ENCODE measurements around the gene MMAB. TPM values are rescaled to one million over a fixed set of nuclear protein-coding genes. Genes with fewer than 3 reads are reported as not detected.

Gene MMAB
- total RNA-seq, 2 donors from 2014 or later: 23.1 to 79.2 TPM

DNA sequence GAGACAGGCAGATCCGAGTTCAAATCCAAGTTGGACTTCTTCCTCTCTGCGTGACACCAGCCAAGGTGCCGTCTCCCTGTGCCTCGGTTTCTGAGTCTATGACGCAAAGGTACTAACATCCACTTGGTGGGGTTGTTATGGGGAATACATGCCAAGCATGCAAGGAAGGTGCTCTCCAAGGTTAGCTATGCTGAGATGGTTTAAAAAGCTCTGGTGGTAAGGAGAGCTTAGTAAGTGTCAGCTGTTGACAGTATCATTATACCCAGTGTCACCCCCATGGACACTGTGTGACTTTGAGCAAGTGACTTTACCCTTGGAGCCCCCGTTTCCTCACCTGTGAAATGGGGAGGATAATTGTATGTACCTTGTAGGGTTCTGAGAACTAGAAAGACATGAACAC, 22.2 kb downstream of the MMAB start:
- Histone ChIP-seq H3K4me3 (no peak overlapping the region), H3K9me3 (no peaks in the 10 kb centered on the region), H3K4me1 (replicated peaks) (no peaks in the 10 kb centered on the region), H3K27ac (no peak overlapping the region), H3K27me3 (replicated peaks; ENCODE audit: insufficient read depth) (no peaks in the 10 kb centered on the region), H3K36me3 (no peaks in the 10 kb centered on the region)
- TF ChIP-seq POLR2AphosphoS5 (IDR thresholded peaks at IDR 0.05): no peak
- TF ChIP-seq, protein P1, sequence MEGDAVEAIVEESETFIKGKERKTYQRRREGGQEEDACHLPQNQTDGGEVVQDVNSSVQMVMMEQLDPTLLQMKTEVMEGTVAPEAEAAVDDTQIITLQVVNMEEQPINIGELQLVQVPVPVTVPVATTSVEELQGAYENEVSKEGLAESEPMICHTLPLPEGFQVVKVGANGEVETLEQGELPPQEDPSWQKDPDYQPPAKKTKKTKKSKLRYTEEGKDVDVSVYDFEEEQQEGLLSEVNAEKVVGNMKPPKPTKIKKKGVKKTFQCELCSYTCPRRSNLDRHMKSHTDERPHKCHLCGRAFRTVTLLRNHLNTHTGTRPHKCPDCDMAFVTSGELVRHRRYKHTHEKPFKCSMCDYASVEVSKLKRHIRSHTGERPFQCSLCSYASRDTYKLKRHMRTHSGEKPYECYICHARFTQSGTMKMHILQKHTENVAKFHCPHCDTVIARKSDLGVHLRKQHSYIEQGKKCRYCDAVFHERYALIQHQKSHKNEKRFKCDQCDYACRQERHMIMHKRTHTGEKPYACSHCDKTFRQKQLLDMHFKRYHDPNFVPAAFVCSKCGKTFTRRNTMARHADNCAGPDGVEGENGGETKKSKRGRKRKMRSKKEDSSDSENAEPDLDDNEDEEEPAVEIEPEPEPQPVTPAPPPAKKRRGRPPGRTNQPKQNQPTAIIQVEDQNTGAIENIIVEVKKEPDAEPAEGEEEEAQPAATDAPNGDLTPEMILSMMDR (IDR thresholded peaks at IDR 0.05): no peak
- TF ChIP-seq POLR2A (IDR thresholded peaks at IDR 0.05): no peak
- WGBS: 94% methylated on average over 6 of the region's 6 CpGs
- DNase-seq (ENCODE audit: low spot score): no peak
- intact Hi-C loops (cut with DNase I): no loop called here

DNA sequence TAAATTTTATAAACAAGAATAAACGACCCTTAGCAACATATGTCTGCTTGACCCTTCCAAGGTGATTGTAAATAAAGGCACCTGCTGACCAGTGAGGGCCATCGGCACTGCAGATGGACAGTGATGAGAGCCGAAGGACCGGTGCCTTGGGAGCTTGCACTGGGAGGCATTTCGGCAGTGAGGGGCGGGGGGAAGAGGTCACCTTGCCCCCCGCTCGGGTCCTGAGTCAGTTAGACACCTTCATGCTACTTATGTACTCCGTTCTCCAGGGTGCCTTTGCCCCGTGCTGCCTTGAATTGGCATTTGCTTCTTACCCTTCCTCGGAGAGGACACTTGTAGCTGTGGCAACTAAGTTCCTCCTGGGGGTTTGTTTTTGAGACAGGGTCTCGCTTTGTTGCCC, 23.0 kb downstream of the MMAB start:
- Histone ChIP-seq H3K4me3 (no peak overlapping the region), H3K36me3 (no peaks in the 10 kb centered on the region), H3K27ac (no peak overlapping the region), H3K27me3 (replicated peaks; ENCODE audit: insufficient read depth) (no peaks in the 10 kb centered on the region), H3K4me1 (replicated peaks) (no peaks in the 10 kb centered on the region), H3K9me3 (no peaks in the 10 kb centered on the region)
- 65% methylated on average over 12 of the region's 12 CpGs for WGBS
- TF ChIP-seq, protein P1 (IDR thresholded peaks at IDR 0.05): no peak
- no peak for TF ChIP-seq POLR2A (IDR thresholded peaks at IDR 0.05)
- intact Hi-C loops (cut with DNase I): no loop called here
- DNase-seq (ENCODE audit: low spot score): no peak

DNA sequence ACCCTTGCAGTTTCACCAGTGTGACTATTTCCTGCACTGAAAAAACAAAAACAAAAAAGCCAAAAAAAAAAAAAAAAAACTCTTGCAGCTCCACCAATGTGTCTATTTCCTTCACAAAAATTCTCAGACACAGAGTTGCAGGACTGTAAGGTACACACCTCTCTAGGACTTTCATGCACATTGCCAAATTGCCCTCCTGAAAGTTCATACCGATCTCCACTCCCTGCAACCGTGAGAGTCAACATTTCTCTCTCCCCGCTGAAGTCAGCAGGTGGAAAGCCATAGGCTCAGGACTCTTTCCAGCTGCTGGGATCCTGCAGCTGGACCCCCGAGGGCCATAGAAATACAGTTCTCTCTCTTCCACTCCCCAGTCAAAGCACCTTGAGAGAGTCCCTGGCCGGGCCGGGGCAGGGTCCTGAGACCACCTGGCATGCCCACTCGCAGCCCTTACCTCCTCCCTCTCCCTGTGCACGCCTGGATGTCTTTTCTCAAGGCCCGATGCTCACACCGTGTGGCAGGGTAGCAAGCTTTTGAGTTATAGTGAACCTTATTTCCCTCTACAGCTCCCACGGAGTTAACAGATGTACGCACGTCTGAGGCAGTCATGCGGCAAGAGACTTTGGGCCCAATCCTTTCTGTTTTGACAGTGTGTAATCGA, 23.6 kb downstream of the MMAB start:
- DNase-seq (ENCODE audit: low spot score): no peak
- Histone ChIP-seq H3K9me3 (no peaks in the 10 kb centered on the region), H3K36me3 (no peaks in the 10 kb centered on the region), H3K27me3 (replicated peaks; ENCODE audit: insufficient read depth) (no peaks in the 10 kb centered on the region), H3K4me3 (no peak overlapping the region), H3K27ac (no peak overlapping the region), H3K4me1 (replicated peaks) (no peaks in the 10 kb centered on the region)
- intact Hi-C loops (cut with DNase I): no loop called here
- TF ChIP-seq POLR2A (IDR thresholded peaks at IDR 0.05) (no peak), POLR2AphosphoS5 (IDR thresholded peaks at IDR 0.05) (no peak)
- TF ChIP-seq, protein P1 (IDR thresholded peaks at IDR 0.05): no peak
- 37% methylated on average over 15 of the region's 15 CpGs for WGBS

- 78% methylated on average over 4 of the region's 4 CpGs for WGBS
- TF ChIP-seq POLR2A (IDR thresholded peaks at IDR 0.05) (no peak), POLR2AphosphoS5 (IDR thresholded peaks at IDR 0.05) (no peak)
- TF ChIP-seq, protein P1 (IDR thresholded peaks at IDR 0.05): no peak
- no peak for DNase-seq (ENCODE audit: low spot score)
- Histone ChIP-seq H3K4me1 (replicated peaks) (no peaks in the 10 kb centered on the region), H3K4me3 (no peak overlapping the region), H3K36me3 (no peaks in the 10 kb centered on the region), H3K27me3 (replicated peaks; ENCODE audit: insufficient read depth) (no peaks in the 10 kb centered on the region), H3K9me3 (no peaks in the 10 kb centered on the region), H3K27ac (no peak overlapping the region)
- intact Hi-C loops (cut with DNase I): no loop called here
Measured at GRCh38 chr12:109548258-109548657, 25.0 kb downstream of the MMAB start.

GRCh38 chr12:109547286-109547685, 26.0 kb downstream of the MMAB start:
- no peak for TF ChIP-seq POLR2A (IDR thresholded peaks at IDR 0.05)
- TF ChIP-seq, protein P1 (IDR thresholded peaks at IDR 0.05): no peak
- TF ChIP-seq POLR2AphosphoS5 (IDR thresholded peaks at IDR 0.05): no peak
- Histone ChIP-seq H3K4me3 (no peak overlapping the region), H3K4me1 (replicated peaks) (no peaks in the 10 kb centered on the region), H3K27me3 (replicated peaks; ENCODE audit: insufficient read depth) (no peaks in the 10 kb centered on the region), H3K9me3 (no peaks in the 10 kb centered on the region), H3K27ac (no peak overlapping the region), H3K36me3 (no peaks in the 10 kb centered on the region)
- intact Hi-C loops (cut with DNase I): no loop called here
- DNase-seq (ENCODE audit: low spot score): no peak
- 91% methylated on average over 18 of the region's 18 CpGs for WGBS
